GM12875 (cell line): Measurements from ENCODE around the gene PAK1IP1.
"Not testable (repeated sequence)": the region's sequence is repeated elsewhere in the genome, so short reads cannot be mapped to it uniquely, and the experiment has no call there.

Experiments used
- H3K4me3 ChIP-seq: one replicate; pipeline ENCODE4 v1.5.1; 2011; ENCODE audit warnings: low read depth, low read length, control low read depth
- CTCF ChIP-seq: IDR thresholded peaks from 2 replicates; pipeline ENCODE4 v1.5.1; 2011; ENCODE audit warnings: low read depth, mild to moderate bottlenecking, control low read depth, inconsistent platforms, low read length, moderate library complexity, borderline replicate concordance; ENCODE audit not compliant: insufficient read depth

Gene PAK1IP1

GRCh38 chr6:10662742-10663141, 32.0 kb upstream of the PAK1IP1 start:
- no peak for TF ChIP-seq CTCF
- no peak overlapping the region for H3K4me3 ChIP-seq

DNA sequence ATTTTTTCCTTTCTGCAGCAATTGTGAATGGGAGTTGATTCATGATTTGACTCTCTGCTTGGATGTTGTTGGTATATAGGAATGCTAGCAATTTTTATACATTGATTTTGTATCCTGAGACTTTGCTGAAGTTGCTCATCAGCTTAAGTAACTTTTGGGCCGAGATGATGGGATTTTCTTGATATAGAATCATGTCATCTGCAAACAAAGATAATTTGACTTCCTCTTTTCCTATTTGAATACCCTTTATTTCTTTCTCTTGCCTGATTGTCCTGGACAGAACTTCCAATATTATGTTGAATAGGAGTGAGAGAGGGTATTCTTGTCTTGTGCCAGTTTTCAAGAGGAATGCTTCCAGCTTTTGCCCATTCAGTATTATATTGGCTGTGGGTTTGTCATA, 29.2 kb upstream of the PAK1IP1 start:
- not testable (repeated sequence) for H3K4me3 ChIP-seq

- no peak for TF ChIP-seq CTCF
- no peak overlapping the region for H3K4me3 ChIP-seq
Measured at GRCh38 chr6:10668126-10668917, 26.4 kb upstream of the PAK1IP1 start.

- TF ChIP-seq CTCF = no peak
- H3K4me3 ChIP-seq = no peak overlapping the region
Measured at GRCh38 chr6:10676403-10676802, 18.4 kb upstream of the PAK1IP1 start.

DNA sequence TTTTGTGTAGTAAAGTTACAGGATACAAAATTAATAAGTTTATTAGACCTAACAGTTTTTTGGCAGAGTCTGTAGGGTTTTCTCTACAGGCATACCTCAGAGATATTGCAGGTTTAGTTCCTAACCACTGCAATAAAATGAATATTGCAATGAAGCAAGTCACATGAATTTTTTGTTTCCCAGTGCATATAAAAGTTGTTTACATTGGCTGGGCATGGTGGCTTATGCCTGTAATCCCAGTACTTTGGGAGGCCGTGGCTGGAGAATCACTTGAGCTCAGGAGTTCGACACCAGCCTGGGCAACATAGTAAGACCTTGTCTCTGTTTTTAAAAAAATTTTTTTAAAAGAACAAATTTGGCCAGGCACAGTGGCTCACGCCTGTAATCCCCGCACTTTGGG, 16.3 kb upstream of the PAK1IP1 start:
- H3K4me3 ChIP-seq = no peak overlapping the region
- no peak for TF ChIP-seq CTCF

DNA sequence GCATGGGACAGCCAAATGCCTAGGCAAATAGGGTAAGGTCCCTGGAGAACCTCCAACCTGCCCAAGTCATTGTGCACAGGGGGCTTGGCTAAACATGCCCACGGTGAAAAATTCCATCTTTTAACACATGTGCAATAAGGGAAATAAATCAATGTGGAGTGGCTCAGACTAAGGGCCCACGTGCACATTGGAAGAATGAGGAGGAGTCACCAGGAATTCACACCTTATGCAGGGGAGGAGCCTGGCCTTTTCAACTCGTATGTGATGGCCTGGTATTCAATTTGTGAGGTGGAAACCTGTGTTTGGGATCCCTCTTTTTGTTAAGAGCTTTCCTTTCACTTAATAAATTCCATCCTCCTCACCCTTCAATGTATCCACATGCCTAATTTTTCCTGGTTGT, 13.0 kb upstream of the PAK1IP1 start:
- TF ChIP-seq CTCF = no peak
- no peak overlapping the region for H3K4me3 ChIP-seq

GRCh38 chr6:10682355-10682988, 12.3 kb upstream of the PAK1IP1 start:
- no peak for TF ChIP-seq CTCF
- H3K4me3 ChIP-seq = no peak overlapping the region
